Ammon's horn (tissue), 1 donor: ENCODE measurements around the gene SULF2.

Experiments
- DNase-seq: peaks from one replicate; pipeline ENCODE4 v3.0.0-alpha.2; 2016; ENCODE audit warnings: low spot score

SULF2 gene

GRCh38 chr20:47684306-47685080 lies 100.8 kb downstream of the SULF2 start:
- no peak for DNase-seq

- no peak for DNase-seq
These were observed 102.4 kb downstream of the SULF2 start for GRCh38 chr20:47682916-47683315.

GRCh38 chr20:47682028-47682783 lies 103.1 kb downstream of the SULF2 start:
- DNase-seq: peak; percentile 45

- no peak for DNase-seq
These were observed 104.3 kb downstream of the SULF2 start for GRCh38 chr20:47680804-47681529.

- no peak for DNase-seq
These were observed 105.8 kb downstream of the SULF2 start for GRCh38 chr20:47679462-47679861.

- no peak for DNase-seq
These were observed 106.7 kb downstream of the SULF2 start for GRCh38 chr20:47678536-47678935.

GRCh38 chr20:47677635-47678453 lies 107.4 kb downstream of the SULF2 start:
- peak; percentile 24 for DNase-seq

GRCh38 chr20:47676912-47677634 lies 108.2 kb downstream of the SULF2 start:
- no peak for DNase-seq

- no peak for DNase-seq
These were observed 109.0 kb downstream of the SULF2 start for GRCh38 chr20:47676219-47676721.

- DNase-seq: no peak
These were observed 109.8 kb downstream of the SULF2 start for GRCh38 chr20:47675190-47676142.

GRCh38 chr20:47674686-47675085 lies 110.6 kb downstream of the SULF2 start:
- DNase-seq: no peak

- DNase-seq: no peak
These were observed 111.1 kb downstream of the SULF2 start for GRCh38 chr20:47674145-47674544.

GRCh38 chr20:47673671-47673955 lies 111.7 kb downstream of the SULF2 start:
- no peak for DNase-seq

GRCh38 chr20:47672886-47673670 lies 112.2 kb downstream of the SULF2 start:
- no peak for DNase-seq

- no peak for DNase-seq
These were observed 113.1 kb downstream of the SULF2 start for GRCh38 chr20:47672166-47672565.

GRCh38 chr20:47670913-47671312 lies 114.4 kb downstream of the SULF2 start:
- no peak for DNase-seq

GRCh38 chr20:47669927-47670890 lies 115.1 kb downstream of the SULF2 start:
- no peak for DNase-seq

- DNase-seq: no peak
These were observed 115.8 kb downstream of the SULF2 start for GRCh38 chr20:47669489-47669888.
